ENCODE data around the gene HOXD11.

HOXD11 gene

GRCh38 chr2:176092270-176093144 is 14.6 kb upstream of the HOXD11 start, which contains the start of gene HOXD13:
HOXD13 (plus strand) TSS chr2:176092721; CDS start chr2:176092891, 170 bp downstream.
- H3K27ac ChIP-seq, result no peak within 1 kb of the TSS
- DNase-seq (ENCODE audit: low read depth, low spot score), result no peak

GRCh38 chr2:176093145-176093897 is 13.8 kb upstream of the HOXD11 start:
- DNase-seq (ENCODE audit: low read depth, low spot score), result no peak
- H3K27ac ChIP-seq, result no peak overlapping the region

GRCh38 chr2:176093898-176094249 is 13.2 kb upstream of the HOXD11 start:
- DNase-seq (ENCODE audit: low read depth, low spot score), result no peak

GRCh38 chr2:176094349-176094748 is 12.7 kb upstream of the HOXD11 start:
- no peak overlapping the region for H3K27ac ChIP-seq
- no peak for DNase-seq (ENCODE audit: low read depth, low spot score)

More at GRCh38 chr2:176093898-176094249, 13.2 kb upstream of the HOXD11 start:
- H3K27ac ChIP-seq, result no peak overlapping the region

DNA sequence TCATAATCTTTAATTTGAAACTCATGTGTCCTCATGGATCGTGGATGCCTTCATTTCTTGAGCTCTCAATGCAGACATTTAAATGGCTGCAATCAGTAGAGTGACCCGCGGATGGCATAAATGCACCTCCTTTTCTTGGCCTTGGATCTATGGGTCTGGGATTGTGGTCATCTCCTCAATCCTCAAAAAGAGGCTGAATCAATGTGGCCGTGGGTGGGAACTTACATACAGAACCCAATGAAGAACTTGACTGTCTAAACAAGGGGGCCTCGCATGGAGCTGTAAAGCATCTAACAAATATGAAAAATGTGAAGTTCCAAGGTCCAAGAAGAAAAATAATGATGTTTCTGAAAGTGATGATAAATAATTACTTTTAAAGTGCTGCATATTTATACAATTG is 11.7 kb upstream of the HOXD11 start:
- no peak for DNase-seq (ENCODE audit: low read depth, low spot score)
- H3K27ac ChIP-seq, result no peak overlapping the region

GRCh38 chr2:176096243-176096985 is 10.7 kb upstream of the HOXD11 start:
- no peak for DNase-seq (ENCODE audit: low read depth, low spot score)
- H3K27ac ChIP-seq, result peak overlapping the region; percentile 54

GRCh38 chr2:176096986-176097819 is 9.9 kb upstream of the HOXD11 start:
- DNase-seq (ENCODE audit: low read depth, low spot score), result no peak

DNA sequence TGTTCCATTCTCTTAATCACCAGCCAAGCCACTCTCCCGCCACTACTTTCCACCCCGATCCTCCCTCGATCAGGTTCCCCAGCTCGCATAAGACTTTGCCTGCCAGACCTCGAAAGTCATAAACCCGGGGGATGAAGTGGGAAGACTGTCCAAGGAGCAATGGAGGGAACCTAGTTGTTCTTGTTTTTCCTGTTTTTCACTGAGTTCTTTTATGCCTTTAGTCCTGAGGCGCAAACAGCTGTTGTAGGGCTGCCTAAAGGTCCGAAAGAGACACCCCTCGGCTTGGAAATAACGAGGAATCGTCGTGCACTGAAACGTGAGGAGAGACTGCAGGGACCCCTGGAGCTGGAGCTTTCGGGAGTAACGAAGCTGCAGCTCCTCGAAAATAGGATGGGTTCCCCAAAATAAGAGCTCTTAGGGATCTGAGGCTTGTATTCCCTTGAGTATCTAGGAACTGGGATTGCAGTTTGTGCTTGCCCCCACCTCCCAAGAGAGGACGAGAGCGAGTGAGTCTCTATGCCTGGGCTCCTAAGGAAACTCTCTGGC is 9.2 kb upstream of the HOXD11 start:
- no peak for DNase-seq (ENCODE audit: low read depth, low spot score)
- no peak overlapping the region for H3K27ac ChIP-seq

More at GRCh38 chr2:176096986-176097819, 9.9 kb upstream of the HOXD11 start:
- peak overlapping the region; percentile 54 for H3K27ac ChIP-seq

DNA sequence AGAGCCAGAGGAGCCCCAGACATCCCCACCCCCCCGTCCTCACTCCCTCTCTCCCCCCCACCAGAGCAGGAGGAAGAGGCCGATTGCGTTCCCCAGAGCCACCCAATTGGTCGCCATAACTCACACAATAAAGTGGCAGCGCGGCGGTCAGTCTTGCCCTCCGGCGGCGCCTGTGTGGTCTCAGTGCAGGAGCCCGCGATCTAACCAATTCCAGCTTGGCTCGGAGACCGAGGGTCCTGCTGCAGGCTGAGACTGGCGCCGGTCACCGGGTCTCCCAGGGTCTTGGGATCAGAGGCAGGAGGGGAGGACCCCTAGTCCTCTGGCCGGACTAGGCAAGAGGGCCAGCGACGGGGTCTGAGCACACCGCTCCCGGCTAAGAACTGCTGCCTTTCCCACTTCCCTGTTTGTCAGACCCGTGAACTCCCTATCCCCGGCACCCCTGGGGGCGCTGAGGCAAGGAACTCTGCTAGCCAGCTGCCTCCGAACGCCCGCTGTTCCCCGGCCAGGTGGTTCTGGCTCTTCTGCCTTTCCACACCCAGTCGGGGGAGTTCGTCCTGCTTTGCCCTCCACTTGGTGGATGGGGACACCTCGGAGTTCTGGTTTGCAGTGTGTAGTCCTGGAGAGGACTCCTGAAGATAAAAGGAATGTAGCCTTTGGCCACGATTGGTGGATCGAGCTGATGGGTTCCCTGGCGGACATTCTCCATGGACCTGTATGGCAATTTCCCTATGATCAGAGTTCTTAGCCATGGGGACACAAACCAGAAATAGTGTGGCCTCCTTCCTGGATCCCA is 8.5 kb upstream of the HOXD11 start:
- H3K27ac ChIP-seq, result no peak overlapping the region
- DNase-seq (ENCODE audit: low read depth, low spot score), result no peak

- DNase-seq (ENCODE audit: low read depth, low spot score), result no peak
- no peak overlapping the region for H3K27ac ChIP-seq
Observed at GRCh38 chr2:176099159-176099727, 7.8 kb upstream of the HOXD11 start.

DNA sequence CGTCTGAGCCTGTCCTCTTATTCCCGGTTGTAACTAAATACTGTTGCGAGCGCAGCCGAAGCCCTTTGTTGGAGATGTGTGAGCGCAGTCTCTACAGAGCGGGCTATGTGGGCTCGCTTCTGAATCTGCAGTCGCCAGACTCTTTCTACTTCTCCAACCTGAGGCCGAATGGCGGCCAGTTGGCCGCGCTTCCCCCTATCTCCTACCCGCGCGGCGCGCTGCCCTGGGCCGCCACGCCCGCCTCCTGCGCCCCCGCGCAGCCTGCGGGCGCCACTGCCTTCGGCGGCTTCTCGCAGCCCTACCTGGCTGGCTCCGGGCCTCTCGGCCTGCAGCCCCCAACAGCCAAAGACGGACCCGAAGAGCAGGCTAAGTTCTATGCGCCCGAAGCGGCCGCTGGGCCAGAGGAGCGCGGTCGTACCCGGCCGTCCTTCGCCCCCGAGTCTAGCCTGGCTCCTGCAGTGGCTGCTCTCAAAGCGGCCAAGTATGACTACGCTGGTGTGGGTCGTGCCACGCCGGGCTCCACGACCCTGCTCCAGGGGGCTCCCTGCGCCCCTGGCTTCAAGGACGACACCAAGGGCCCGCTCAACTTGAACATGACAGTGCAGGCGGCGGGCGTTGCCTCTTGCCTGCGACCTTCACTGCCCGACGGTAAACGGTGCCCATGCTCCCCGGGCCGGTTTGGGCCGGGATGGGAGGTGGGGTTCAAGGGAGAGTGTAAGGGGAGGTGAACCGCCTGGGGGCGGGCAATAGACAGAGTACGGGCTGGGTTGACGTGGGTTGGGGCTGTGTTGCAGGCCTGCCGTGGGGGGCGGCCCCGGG is 7.1 kb upstream of the HOXD11 start, which contains the start of gene HOXD12:
TSS of gene HOXD12 (plus strand) at position 68 of the 819 bp plus-strand sequence. CDS start at position 75, 7 bp downstream.
- no peak for DNase-seq (ENCODE audit: low read depth, low spot score)
- no peak within 1 kb of the TSS for H3K27ac ChIP-seq

DNA sequence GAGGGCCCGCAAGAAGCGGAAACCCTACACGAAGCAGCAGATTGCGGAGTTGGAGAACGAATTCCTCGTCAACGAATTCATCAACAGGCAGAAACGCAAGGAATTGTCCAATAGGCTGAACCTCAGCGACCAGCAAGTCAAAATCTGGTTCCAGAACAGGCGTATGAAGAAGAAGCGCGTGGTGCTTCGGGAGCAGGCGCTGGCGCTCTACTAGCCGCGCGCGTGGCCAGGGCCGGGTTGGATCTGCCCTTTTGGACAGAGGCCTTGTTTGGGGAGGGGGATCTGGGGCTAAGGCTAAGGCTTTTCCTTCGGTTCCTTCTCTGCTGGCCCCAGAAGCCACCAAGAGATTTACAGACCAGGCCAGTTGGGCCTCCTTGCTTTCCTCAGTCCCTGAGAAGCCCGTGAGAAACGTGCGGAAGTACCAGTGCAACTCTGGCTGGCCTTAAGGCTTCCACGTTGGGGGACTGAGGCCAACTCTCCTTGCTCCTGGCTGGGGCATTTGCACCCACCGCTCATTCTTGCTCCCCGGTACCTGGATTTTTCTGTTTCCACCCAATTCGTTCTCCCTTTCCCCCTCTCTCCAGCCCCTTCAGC is 6.4 kb upstream of the HOXD11 start:
- DNase-seq (ENCODE audit: low read depth, low spot score), result no peak
- no peak overlapping the region for H3K27ac ChIP-seq

GRCh38 chr2:176101216-176101830 is 5.8 kb upstream of the HOXD11 start:
- H3K27ac ChIP-seq, result no peak overlapping the region
- DNase-seq (ENCODE audit: low read depth, low spot score), result no peak

DNA sequence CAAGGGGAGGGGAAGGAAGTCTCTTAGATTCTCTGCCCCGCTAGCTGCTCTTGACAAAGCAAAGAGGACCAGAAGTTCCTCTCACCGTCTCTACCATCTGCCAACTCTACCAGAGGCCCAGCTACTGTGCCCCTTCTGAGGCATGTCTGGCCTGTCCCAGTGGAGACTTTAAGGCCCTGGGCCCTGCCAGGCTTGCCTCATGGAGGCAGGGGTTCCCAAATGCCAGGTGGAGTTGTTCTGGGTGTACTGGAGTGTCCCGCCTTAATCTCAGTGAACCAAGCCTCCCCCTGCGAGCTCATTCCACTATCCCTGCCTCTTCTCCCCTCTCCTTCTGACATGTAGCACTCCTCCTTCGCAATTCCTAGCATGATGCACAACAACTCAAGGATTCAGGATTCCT is 5.2 kb upstream of the HOXD11 start:
- no peak for DNase-seq (ENCODE audit: low read depth, low spot score)
- no peak overlapping the region for H3K27ac ChIP-seq

- DNase-seq (ENCODE audit: low read depth, low spot score), result no peak
- H3K27ac ChIP-seq, result no peak overlapping the region
Observed at GRCh38 chr2:176102309-176102866, 4.7 kb upstream of the HOXD11 start.

DNA sequence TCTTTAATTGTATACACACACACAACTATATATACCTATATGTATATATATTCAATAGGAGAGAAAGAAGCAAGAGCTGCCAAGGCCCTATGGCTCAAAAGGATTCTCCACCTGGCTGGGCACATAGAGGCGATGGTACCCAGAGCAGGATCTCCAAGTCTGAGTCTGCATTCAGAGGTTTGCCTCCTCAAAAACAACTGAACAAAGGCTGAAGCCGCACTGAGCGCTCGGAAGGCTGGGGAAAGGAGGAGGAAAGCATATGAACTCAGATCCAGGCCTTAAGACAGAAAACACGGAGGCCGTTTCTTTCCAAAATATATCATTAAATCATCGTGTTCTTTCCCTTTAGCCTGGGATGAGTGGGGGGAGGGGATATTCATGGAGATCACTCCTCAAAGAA is 3.9 kb upstream of the HOXD11 start:
- no peak for DNase-seq (ENCODE audit: low read depth, low spot score)

More for the DNA sequence above, 3.9 kb upstream of the HOXD11 start:
- peak overlapping the region; percentile 98 for H3K27ac ChIP-seq
